GM12891 (cell line): ENCODE measurements around the gene G3BP1. TPM values are rescaled to one million over a fixed set of nuclear protein-coding genes. Genes with fewer than 3 reads are reported as not detected.
"Not testable (repeated sequence)": the region's sequence is repeated elsewhere in the genome, so short reads cannot be mapped to it uniquely, and the experiment has no call there.

Experiments used
- DNase-seq: peaks from one replicate; pipeline ENCODE4 v3.0.0; 2011; ENCODE audit warnings: low spot score; ENCODE audit not compliant: insufficient read length
- FAIRE-seq: peaks from 2 replicates; lab custom pipeline; 2011; peaks lifted over from hg19 to GRCh38; lab: Jason Lieb, UNC
- PAX5 ChIP-seq: IDR thresholded peaks from 2 replicates; pipeline ENCODE4 v1.6.1; 2011; ENCODE audit warnings: low read length, moderate library complexity, mild to moderate bottlenecking; ENCODE audit not compliant: insufficient read depth, severe bottlenecking
- POLR2A ChIP-seq: IDR thresholded peaks from 2 replicates; pipeline ENCODE4 v1.6.1; 2011; ENCODE audit warnings: low read depth, low read length, control low read depth
- POLR2AphosphoS5 ChIP-seq: IDR thresholded peaks from 2 replicates; pipeline ENCODE4 v1.6.1; 2011; ENCODE audit warnings: low read depth, low read length, control low read depth
- POU2F2 ChIP-seq: IDR thresholded peaks from 2 replicates; pipeline ENCODE4 v1.6.1; 2011; ENCODE audit warnings: low read depth, mild to moderate bottlenecking, control low read depth, low read length, moderate library complexity
- SPI1 ChIP-seq: IDR thresholded peaks from 2 replicates; pipeline ENCODE4 v1.6.1; 2011; ENCODE audit warnings: low read depth, low read length, control low read depth
- TAF1 ChIP-seq: IDR thresholded peaks from 2 replicates; pipeline ENCODE4 v1.6.1; 2011; ENCODE audit warnings: low read depth, low read length, control low read depth
- polyA plus RNA-seq: library from polyadenylated mRNA; unstranded; fragments of >200 nt; gene quantifications from one replicate; pipeline ENCODE4 v1.2.1, GENCODE V29; 2012; ENCODE audit warnings: low read depth, missing spikeins, inconsistent platforms; ENCODE audit not compliant: missing spikeins

G3BP1 gene
- 62.8 TPM for polyA plus RNA-seq

DNA sequence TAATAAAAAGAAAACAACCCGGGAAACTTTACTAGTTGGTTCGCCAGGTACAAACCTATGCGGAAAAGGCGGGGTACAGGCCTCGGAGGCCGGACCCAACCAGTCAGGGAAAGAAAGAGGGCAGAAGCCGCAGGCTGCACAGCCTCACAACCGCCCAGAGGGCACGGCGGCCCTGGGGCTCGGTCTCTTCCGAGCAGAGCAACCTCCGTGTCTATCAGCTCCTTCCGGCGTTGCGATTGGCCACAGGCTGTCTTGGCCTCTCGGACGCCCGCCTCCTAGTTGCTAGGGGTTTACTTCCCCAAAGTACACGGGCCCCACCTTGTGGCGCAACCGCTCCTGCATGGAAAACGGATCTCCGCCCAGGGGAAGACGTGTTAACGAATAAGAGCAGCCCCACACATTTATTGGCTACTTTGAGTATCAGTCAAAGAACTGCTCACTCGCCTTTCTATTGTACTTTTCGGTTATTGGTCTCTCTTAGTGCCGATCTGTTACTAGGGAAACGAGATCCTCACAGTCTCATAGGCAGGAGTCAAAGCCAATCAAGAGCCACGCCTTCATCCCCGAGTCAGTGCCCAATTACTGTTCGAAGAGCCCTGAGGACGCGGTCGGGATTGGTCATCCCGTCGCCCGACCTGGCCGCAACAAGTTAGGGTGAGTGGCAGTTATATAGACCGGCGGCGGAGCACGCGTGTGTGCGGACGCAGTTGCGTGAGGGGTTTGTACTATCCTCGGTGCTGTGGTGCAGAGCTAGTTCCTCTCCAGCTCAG lies at the start of gene G3BP1:
Gene G3BP1, plus strand, starts transcription at position 696 of the 770 bp plus-strand sequence. CDS start 14,667 bp downstream, outside the sequence.
- FAIRE-seq (peak; percentile 100), DNase-seq (peak; percentile 84)

GRCh38 chr5:151722546-151722945 lies 49.2 kb upstream of the G3BP1 start:
- DNase-seq (no peak), FAIRE-seq (no peak)
- TF ChIP-seq POU2F2 (no peak), TAF1 (no peak), SPI1 (no peak), POLR2A (no peak), POLR2AphosphoS5 (no peak), PAX5 (no peak)

More for the DNA sequence above, at the start of gene G3BP1:
- TF ChIP-seq POLR2A = peak; percentile 98
- TF ChIP-seq TAF1 = peak; percentile 94
- TF ChIP-seq POLR2AphosphoS5 = peak; percentile 98
- no peak; the same call in none of the 2 replicates for TF ChIP-seq POU2F2
- TF ChIP-seq SPI1 = no peak; the same call in 1 of the 2 replicates
- TF ChIP-seq PAX5 = no peak

GRCh38 chr5:151724360-151724759 lies 47.4 kb upstream of the G3BP1 start:
- DNase-seq (no peak), FAIRE-seq (no peak)
- TF ChIP-seq POLR2A (no peak), POU2F2 (no peak), PAX5 (no peak), POLR2AphosphoS5 (no peak), SPI1 (no peak), TAF1 (no peak)

GRCh38 chr5:151729597-151729996 lies 42.2 kb upstream of the G3BP1 start:
- DNase-seq = not testable (repeated sequence)

GRCh38 chr5:151730381-151730780 lies 41.4 kb upstream of the G3BP1 start:
- DNase-seq (no peak), FAIRE-seq (no peak)
- no peak for TF ChIP-seq SPI1
- no peak for TF ChIP-seq TAF1
- TF ChIP-seq POU2F2 = no peak
- TF ChIP-seq POLR2AphosphoS5 = no peak

More at GRCh38 chr5:151729597-151729996, 42.2 kb upstream of the G3BP1 start:
- FAIRE-seq = not testable (repeated sequence)

DNA sequence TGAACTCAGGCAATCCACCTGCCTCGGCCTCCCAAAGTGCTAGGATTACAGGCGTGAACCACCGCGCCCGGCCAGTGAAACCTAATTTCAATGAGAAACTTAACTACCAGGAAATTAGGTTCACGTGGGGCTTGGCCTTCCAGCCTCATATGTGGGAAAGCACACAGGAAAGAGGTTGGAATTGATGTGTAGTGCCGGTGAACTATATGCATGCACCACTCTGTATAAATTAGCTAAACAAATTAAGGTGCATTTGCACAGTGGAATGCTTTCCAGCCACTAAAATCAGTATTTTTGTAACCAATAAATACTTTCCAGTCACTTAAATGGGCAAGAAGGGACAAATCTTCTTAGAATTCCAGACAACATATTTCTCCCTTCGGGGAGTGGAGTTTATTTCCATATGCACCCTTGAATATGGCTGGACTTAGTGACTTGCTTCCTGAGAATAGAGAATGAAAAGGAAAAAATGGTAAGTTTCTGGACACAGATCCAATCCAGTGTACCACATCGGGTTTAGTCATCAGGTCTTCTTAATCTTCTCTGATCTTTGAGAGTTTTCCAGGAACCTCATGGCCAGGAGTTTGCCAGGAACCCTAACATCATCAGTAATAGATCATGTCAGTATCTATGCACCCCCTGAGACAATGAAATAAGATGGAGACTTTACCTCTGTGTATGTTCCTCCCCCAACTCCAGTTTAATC lies 38.2 kb upstream of the G3BP1 start:
- no peak for TF ChIP-seq TAF1
- TF ChIP-seq POLR2AphosphoS5 = no peak
- TF ChIP-seq PAX5 = no peak
- no peak for TF ChIP-seq SPI1
- TF ChIP-seq POLR2A = no peak
- no peak for TF ChIP-seq POU2F2
- FAIRE-seq (no peak), DNase-seq (no peak)

GRCh38 chr5:151734064-151734408 lies 37.7 kb upstream of the G3BP1 start:
- no peak for TF ChIP-seq POLR2AphosphoS5
- no peak for TF ChIP-seq PAX5
- no peak for TF ChIP-seq POLR2A
- TF ChIP-seq POU2F2 = no peak
- no peak for TF ChIP-seq SPI1
- TF ChIP-seq TAF1 = no peak
- FAIRE-seq = no peak
- DNase-seq = no peak

DNA sequence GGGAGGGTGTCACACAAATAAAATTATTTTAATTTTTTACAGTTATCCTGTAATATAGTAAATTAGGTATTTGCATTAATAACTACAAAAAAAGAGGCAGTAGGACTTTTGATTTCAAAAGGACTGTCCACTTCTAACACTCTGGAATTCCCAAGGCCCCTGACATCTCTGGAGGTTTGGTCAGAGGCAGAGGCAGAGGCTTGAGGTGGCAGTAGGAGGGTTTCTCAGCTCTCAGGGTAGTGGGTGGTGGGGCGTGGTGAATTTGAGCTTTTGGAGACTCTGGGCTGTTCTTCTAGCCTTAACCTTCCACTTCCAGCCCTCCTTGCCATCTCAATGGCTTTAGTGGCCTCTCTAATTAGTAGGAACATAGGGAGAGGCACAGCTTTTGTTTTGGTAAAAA lies 36.1 kb upstream of the G3BP1 start:
- no peak for DNase-seq
- FAIRE-seq = no peak
- TF ChIP-seq TAF1 = no peak
- TF ChIP-seq SPI1 = no peak
- no peak for TF ChIP-seq POLR2AphosphoS5
- no peak for TF ChIP-seq POLR2A
- TF ChIP-seq POU2F2 = no peak

- FAIRE-seq (no peak), DNase-seq (no peak)
- TF ChIP-seq PAX5 (no peak), POU2F2 (no peak), POLR2AphosphoS5 (no peak), POLR2A (no peak), SPI1 (no peak), TAF1 (no peak)
Measured at GRCh38 chr5:151737431-151737830, 34.3 kb upstream of the G3BP1 start.
